ENCODE data around the gene EEPD1.

EEPD1 gene

GRCh38 chr7:36349626-36350025, 196.6 kb downstream of the EEPD1 start:
- DNase-seq: no peak
